Kasumi-1 (cell line): ENCODE data around the gene LMTK3.
"Not testable (repeated sequence)": the region's sequence is repeated elsewhere in the genome, so short reads cannot be mapped to it uniquely, and the experiment has no call there.

Experiments
- DNase-seq, 2 experiments: peaks; one replicate each; lab custom pipeline; 2025; lab: John Stamatoyannopoulos, UW

The LMTK3 gene

DNA sequence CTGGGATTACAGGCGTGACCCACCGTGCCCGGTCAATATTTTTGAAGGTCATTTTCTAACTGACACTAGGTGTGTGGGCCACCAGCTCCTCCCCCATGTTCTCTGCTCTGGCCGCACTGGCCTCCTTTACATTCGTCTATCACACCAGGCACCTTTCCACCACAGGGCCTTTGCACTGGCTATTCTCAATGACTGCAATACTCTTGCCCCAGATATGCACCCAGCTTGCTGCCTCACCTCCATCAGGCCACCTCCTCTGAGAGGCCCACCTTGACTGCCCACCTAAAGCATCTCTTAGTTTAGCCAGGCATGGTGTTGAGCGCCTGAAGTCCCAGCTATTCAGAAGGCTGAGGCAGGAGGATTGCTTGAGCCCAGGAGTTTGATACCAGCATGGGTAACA, 30.2 kb upstream of the LMTK3 start:
- DNase-seq = no peak

GRCh38 chr19:48540110-48540509, 28.5 kb upstream of the LMTK3 start:
- DNase-seq = no peak

DNA sequence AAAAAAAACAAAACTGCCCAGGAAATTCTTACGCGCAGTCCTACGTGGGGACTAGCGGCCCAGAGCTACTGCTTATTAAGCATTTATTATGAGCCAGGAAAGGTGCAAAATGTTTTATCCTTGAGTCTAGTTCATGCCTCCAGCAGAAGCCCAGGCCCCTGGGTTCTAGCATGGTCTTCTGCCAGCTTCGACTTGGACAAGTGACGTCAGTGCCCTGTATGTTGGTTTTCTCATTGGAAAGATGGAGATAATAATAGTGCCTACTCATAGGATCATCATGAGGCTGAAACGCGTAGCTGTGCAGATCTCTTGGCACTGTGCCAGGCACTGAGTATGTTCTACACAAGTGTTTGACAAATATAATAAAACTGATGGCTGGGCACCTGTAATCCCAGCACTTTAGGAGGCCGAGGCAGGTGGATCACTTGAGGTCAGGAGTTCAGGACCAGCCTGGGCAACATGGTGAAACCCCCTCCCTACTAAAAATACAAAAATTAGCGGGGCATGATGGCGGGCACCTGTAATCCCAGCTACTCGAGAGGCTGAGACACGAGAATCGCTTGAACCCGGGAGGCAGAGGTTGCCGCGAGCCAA, 28.0 kb upstream of the LMTK3 start:
- DNase-seq = no peak

DNA sequence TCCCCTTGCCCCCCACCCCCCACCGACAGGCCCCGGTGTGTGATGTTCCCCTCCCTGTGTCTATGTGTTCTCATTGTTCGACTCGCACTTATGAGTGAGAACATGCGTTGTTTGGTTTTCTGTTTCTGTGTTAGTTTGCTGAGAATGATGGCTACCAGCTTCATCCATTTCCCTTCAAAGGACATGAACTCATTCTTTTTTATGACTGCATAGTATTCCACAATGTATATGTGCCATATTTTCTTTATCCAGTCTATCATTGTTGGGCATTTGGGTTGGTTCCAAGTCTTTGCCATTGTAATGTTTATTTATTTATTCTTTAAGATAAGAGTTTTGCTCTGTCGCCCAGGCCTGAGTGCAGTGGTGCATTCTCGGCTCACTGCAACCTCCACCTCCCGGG, 26.4 kb upstream of the LMTK3 start:
- not testable (repeated sequence) for DNase-seq

- DNase-seq = no peak
Observed at GRCh38 chr19:48537541-48537940, 25.9 kb upstream of the LMTK3 start.

GRCh38 chr19:48533770-48534169, 22.1 kb upstream of the LMTK3 start:
- DNase-seq = no peak

- no peak for DNase-seq
Observed at GRCh38 chr19:48530770-48531169, 19.1 kb upstream of the LMTK3 start.

GRCh38 chr19:48530066-48530720, 18.6 kb upstream of the LMTK3 start:
- DNase-seq = no peak

DNA sequence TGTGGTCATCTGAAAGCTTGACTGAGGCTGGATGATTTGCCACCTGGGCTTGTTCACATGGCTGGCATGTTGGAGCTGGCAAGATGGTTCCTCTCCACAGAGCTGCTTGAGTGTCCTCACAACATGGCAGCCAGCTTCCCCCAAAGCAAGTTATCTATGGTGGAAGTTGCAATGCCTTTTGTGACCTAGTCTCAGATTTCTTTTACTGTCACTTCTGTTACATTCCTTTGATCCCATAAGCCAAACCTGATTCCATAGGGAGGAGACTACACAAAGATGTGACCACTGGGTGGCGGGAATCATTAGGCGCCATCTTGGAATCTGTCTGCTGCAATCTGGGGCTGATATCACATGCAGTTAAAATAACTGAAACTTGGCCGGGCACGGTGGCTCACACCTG, 17.5 kb upstream of the LMTK3 start:
- no peak for DNase-seq

DNA sequence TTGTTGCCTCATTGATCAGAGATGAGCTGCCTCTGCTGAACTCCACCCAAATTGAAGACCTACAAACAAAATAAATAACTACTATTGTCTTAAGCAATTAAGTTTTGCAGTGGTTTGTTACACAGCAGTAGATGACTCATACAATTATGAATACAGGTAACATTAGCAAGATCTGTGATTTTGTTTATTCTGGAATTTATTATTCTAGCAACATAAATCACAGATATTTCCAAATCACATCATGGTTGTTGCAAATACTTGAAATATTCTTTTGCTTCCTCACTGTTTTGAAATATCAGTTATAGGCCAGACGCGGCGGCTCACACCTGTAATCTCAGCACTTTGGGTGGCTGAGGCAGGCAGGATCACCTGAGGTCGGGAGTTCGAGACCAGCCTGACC, 13.1 kb upstream of the LMTK3 start:
- no peak for DNase-seq

- no peak for DNase-seq
Observed at GRCh38 chr19:48524221-48524620, 12.6 kb upstream of the LMTK3 start.

DNA sequence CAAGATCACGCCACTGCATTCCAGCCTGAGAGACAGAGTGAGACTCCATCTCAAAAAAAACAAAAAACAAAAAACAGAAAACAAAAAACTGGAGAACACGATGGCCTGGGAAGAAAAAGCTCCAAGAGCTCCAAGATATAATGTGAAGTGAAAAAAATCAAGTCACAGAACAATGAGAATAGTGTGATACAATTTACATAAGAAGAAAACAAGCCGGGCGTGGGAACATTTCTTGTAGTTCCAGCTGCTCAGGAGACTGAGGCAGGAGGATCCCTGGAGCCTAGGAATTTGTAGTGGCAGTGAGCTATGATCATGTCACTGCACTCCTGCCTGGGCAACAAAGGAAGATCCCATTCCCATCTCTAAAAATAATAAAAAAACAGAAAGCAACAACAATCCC, 8.5 kb upstream of the LMTK3 start:
- no peak for DNase-seq

- DNase-seq = not testable (repeated sequence)
Observed at GRCh38 chr19:48519426-48519825, 7.8 kb upstream of the LMTK3 start.

- no peak for DNase-seq
Observed at GRCh38 chr19:48518207-48518606, 6.6 kb upstream of the LMTK3 start.

DNA sequence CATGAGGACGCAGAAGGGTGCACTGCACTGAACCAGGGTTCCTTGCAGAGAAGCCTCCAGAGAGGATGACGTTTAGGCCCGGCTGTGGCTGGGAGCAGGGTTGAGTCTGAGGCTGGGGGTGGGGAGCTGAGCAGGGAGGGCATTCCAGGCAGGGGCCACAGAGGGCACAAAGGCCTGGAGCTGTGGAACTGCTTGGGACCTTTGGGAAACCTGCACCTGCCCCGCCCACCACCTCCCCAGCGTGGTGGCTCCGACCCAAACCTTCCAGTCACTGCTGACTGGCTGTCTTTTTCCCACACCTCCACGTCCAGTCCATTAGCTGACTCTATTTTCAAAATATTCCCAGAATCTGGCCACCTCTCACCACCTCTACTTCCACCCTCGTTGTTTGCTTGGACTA, 4.9 kb upstream of the LMTK3 start:
- no peak for DNase-seq

GRCh38 chr19:48514123-48514458, 2.5 kb upstream of the LMTK3 start:
- no peak for DNase-seq

- DNase-seq = peak; percentile 87 to 93
Observed at GRCh38 chr19:48513289-48514122, 1.9 kb upstream of the LMTK3 start.

- DNase-seq = no peak
Observed at GRCh38 chr19:48512504-48513288, 1.1 kb upstream of the LMTK3 start.

DNA sequence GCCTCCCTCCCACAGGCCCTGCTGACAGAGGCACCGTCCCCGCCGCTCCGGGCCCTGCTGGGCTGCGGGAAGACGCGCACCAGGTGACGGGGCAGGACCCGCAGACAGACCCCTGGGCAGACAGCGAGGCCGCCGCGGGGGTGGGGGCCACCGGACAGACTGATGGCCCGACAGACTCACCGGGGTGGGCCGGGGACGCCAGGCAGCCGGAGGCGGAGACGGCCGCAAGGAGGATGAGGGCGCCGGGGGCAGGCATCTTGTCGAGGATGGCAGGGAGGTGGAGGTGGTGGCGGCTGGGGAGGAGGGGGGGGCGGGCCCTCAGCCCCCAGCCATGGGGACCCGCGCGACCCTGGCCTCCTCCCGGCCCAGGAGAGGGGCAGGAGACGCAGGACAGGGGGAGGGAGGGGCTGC, 309 bp downstream of the LMTK3 start:
- DNase-seq = no peak

DNA sequence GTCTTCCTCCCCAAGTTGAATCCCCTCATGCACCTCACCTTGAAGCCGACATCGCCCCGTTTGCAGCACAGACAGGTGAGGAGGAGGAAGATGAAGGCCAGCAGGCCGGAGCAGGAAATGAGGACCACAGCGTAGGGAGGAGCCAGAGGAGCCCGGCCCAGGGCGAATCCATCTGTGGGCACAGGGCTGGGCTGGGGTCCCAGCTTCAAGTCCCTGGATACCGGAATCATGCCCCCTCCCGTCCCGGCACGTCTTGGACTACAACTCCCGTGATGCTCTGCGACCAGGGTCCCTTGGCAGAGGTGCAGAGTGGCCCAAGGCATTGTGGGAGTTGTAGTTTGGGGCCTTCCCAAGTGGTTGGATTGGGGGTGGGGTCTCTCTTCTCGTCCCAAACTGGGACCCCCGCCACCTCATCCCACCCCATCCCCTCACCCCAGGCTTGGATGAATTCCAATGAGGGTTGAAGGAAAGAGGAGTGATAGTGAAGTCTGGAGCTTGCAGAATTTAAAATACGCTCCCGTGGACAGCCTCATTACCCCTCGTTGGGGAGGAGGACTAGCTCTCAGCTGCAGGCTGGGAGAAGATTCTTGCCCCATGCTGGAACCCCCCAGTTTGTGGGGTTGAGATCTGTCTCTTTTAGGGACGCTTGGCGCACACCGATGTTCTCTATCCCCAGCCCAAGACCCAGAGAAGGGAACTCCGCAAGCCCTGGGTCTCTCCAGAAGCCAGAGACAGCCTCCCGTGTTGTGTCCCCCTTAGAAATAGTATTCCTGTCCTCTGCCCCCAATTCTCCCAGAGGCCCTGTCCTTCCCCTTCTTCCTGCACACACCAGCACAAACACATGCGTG, 990 bp downstream of the LMTK3 start:
- DNase-seq = peak; percentile 37 to 64

- DNase-seq = no peak
Observed at GRCh38 chr19:48509467-48510194, 2.0 kb downstream of the LMTK3 start.
